ENCODE measurements around the gene SRD5A3. TPM values are rescaled to one million over a fixed set of nuclear protein-coding genes. Genes with fewer than 3 reads are reported as not detected.

The SRD5A3 gene
- total and polyA plus RNA-seq, 7 experiments from 2014 or later, result 1.9 to 10.6 (median 5.0) TPM

GRCh38 chr4:55312489-55313101, 33.4 kb upstream of the SRD5A3 start:
- POLR2A ChIA-PET, result no interaction called here
- Mint-ChIP-seq H3K4me3 (no peak overlapping the region), H3K36me3 (no peaks in the 10 kb centered on the region), H3K4me1 (peaks cover 0 to 4% (median 0%) of the 10 kb centered on the region in 7 donors), H3K27ac (no peak overlapping the region), H3K9me3 (peaks cover 0 to 2% (median 0%) of the 10 kb centered on the region in 11 donors), H3K27me3 (peaks cover 0 to 7% (median 0%) of the 10 kb centered on the region in 5 donors)
- ATAC-seq (peak; percentile 68), DNase-seq (peak in 7 of 9 donors; percentile 6 to 34 (median 30))
- Histone ChIP-seq H3K27me3 (ENCODE audit: control insufficient read depth in 2 of 2, insufficient read depth in 2 of 2, low read length in 2 of 2) (no peaks in the 10 kb centered on the region), H3K4me3 (ENCODE audit: low read length) (no peak overlapping the region), H3K4me1 (ENCODE audit: control insufficient read depth in 2 of 2, insufficient read depth in 2 of 2, low read length in 2 of 2) (no peaks in the 10 kb centered on the region), H3K27ac (ENCODE audit: low read depth, low read length) (no peak overlapping the region), H3K9me3 (ENCODE audit: control insufficient read depth in 2 of 3, low read length in 3 of 3) (no peaks in the 10 kb centered on the region), H3K36me3 (ENCODE audit: control insufficient read depth in 2 of 3, insufficient read depth in 3 of 3, low read length in 3 of 3) (no peaks in the 10 kb centered on the region)
- CTCF ChIA-PET, result interaction anchor here (1.0 to 1.5 kb wide), 6 partner anchors 33 to 555 kb away, joined by 3 to 9 read pairs (median 4); partner anchors contain the start of gene SRD5A3
- intact Hi-C loops (cut with micrococcal nuclease), result loop anchor here (1.0 to 10.0 kb wide), 5 partner anchors 242 to 988 kb away; no protein-coding TSS in a partner anchor

- Histone ChIP-seq H3K27ac (ENCODE audit: low read depth, low read length) (no peak overlapping the region), H3K9me3 (ENCODE audit: control insufficient read depth in 2 of 3, low read length in 3 of 3) (no peaks in the 10 kb centered on the region), H3K27me3 (ENCODE audit: control insufficient read depth in 2 of 2, insufficient read depth in 2 of 2, low read length in 2 of 2) (no peaks in the 10 kb centered on the region), H3K4me1 (ENCODE audit: control insufficient read depth in 2 of 2, insufficient read depth in 2 of 2, low read length in 2 of 2) (peaks cover 0 to 5% of the 10 kb centered on the region in 2 donors), H3K4me3 (ENCODE audit: low read length) (no peak overlapping the region), H3K36me3 (ENCODE audit: control insufficient read depth in 2 of 3, insufficient read depth in 3 of 3, low read length in 3 of 3) (no peaks in the 10 kb centered on the region)
- H3K9me3 Mint-ChIP-seq, result peaks cover 0 to 2% (median 0%) of the 10 kb centered on the region in 11 donors
- ChIA-PET POLR2A (interaction anchor here (0.7 kb wide), 1 partner anchor 84 kb away, joined by 5 read pairs; no protein-coding TSS in a partner anchor), CTCF (interaction anchor here (0.6 to 1.7 kb wide), 6 partner anchors 30 to 241 kb away, joined by 3 to 4 read pairs (median 3); partner anchors contain the start of gene SRD5A3)
- H3K4me3 Mint-ChIP-seq, result no peak overlapping the region
- no peak for ATAC-seq
- no peak overlapping the region for H3K27ac Mint-ChIP-seq
- peaks cover 5 to 15% (median 14%) of the 10 kb centered on the region in 7 donors for H3K4me1 Mint-ChIP-seq
- DNase-seq, result no peak
- peaks cover 0 to 7% (median 0%) of the 10 kb centered on the region in 5 donors for H3K27me3 Mint-ChIP-seq
- intact Hi-C loops (cut with micrococcal nuclease), result loop anchor here in 1 of 2 donors (10.0 kb wide), 1 partner anchor 629 kb away; no protein-coding TSS in a partner anchor
- H3K36me3 Mint-ChIP-seq, result no peaks in the 10 kb centered on the region
Observed at GRCh38 chr4:55314141-55314820, 31.8 kb upstream of the SRD5A3 start.

GRCh38 chr4:55318175-55319129, 27.6 kb upstream of the SRD5A3 start:
- Histone ChIP-seq H3K27me3 (ENCODE audit: control insufficient read depth in 2 of 2, insufficient read depth in 2 of 2, low read length in 2 of 2) (no peaks in the 10 kb centered on the region), H3K36me3 (ENCODE audit: control insufficient read depth in 2 of 3, insufficient read depth in 3 of 3, low read length in 3 of 3) (no peaks in the 10 kb centered on the region), H3K4me1 (ENCODE audit: control insufficient read depth in 2 of 2, insufficient read depth in 2 of 2, low read length in 2 of 2) (peaks cover 0 to 7% of the 10 kb centered on the region in 2 donors), H3K27ac (ENCODE audit: low read depth, low read length) (no peak overlapping the region), H3K4me3 (ENCODE audit: low read length) (no peak overlapping the region), H3K9me3 (ENCODE audit: control insufficient read depth in 2 of 3, low read length in 3 of 3) (no peaks in the 10 kb centered on the region)
- ATAC-seq (no peak), DNase-seq (peak in 1 of 9 donors; percentile 29)
- Mint-ChIP-seq H3K4me3 (peak overlapping the region in 5 of 10 donors; percentile 0 to 52 (median 5)), H3K9me3 (peaks cover 0 to 2% (median 0%) of the 10 kb centered on the region in 11 donors), H3K4me1 (peaks cover 12 to 30% (median 22%) of the 10 kb centered on the region in 7 donors), H3K36me3 (no peaks in the 10 kb centered on the region), H3K27ac (peak overlapping the region in 1 of 9 donors; percentile 37), H3K27me3 (peaks cover 0 to 7% (median 0%) of the 10 kb centered on the region in 5 donors)
- CTCF ChIA-PET, result no interaction called here
- intact Hi-C loops (cut with micrococcal nuclease), result loop anchor here in 1 of 2 donors (10.0 kb wide), 1 partner anchor 634 kb away; no protein-coding TSS in a partner anchor
- POLR2A ChIA-PET, result no interaction called here

- Histone ChIP-seq H3K4me1 (ENCODE audit: control insufficient read depth in 2 of 2, insufficient read depth in 2 of 2, low read length in 2 of 2) (peaks cover 0 to 7% of the 10 kb centered on the region in 2 donors), H3K27me3 (ENCODE audit: control insufficient read depth in 2 of 2, insufficient read depth in 2 of 2, low read length in 2 of 2) (no peaks in the 10 kb centered on the region), H3K4me3 (ENCODE audit: low read length) (no peak overlapping the region), H3K9me3 (ENCODE audit: control insufficient read depth in 2 of 3, low read length in 3 of 3) (no peaks in the 10 kb centered on the region), H3K27ac (ENCODE audit: low read depth, low read length) (no peak overlapping the region), H3K36me3 (ENCODE audit: control insufficient read depth in 2 of 3, insufficient read depth in 3 of 3, low read length in 3 of 3) (no peaks in the 10 kb centered on the region)
- Mint-ChIP-seq H3K4me1 (peaks cover 12 to 30% (median 22%) of the 10 kb centered on the region in 7 donors), H3K27ac (no peak overlapping the region), H3K36me3 (no peaks in the 10 kb centered on the region), H3K4me3 (no peak overlapping the region), H3K27me3 (no peaks in the 10 kb centered on the region), H3K9me3 (peaks cover 0 to 2% (median 0%) of the 10 kb centered on the region in 11 donors)
- ChIA-PET POLR2A (no interaction called here), CTCF (interaction anchor here (0.6 to 1.5 kb wide), 3 partner anchors 25 to 460 kb away, joined by 3 read pairs; no protein-coding TSS in a partner anchor)
- intact Hi-C loops (cut with micrococcal nuclease), result loop anchor here (1.0 to 5.0 kb wide), 6 partner anchors 137 to 1004 kb away; no protein-coding TSS in a partner anchor
- ATAC-seq (no peak), DNase-seq (peak in 6 of 9 donors; percentile 9 to 42 (median 18))
Observed at GRCh38 chr4:55321707-55322264, 24.3 kb upstream of the SRD5A3 start.

- CTCF ChIA-PET, result interaction anchor here (0.6 to 1.0 kb wide), 2 partner anchors 24 to 98 kb away, joined by 3 read pairs; no protein-coding TSS in a partner anchor
- H3K27me3 Mint-ChIP-seq, result no peaks in the 10 kb centered on the region
- no peak overlapping the region for H3K4me3 Mint-ChIP-seq
- Histone ChIP-seq H3K27me3 (ENCODE audit: control insufficient read depth in 2 of 2, insufficient read depth in 2 of 2, low read length in 2 of 2) (no peaks in the 10 kb centered on the region), H3K4me1 (ENCODE audit: control insufficient read depth in 2 of 2, insufficient read depth in 2 of 2, low read length in 2 of 2) (peaks cover 0 to 7% of the 10 kb centered on the region in 2 donors), H3K27ac (ENCODE audit: low read depth, low read length) (no peak overlapping the region), H3K36me3 (ENCODE audit: control insufficient read depth in 2 of 3, insufficient read depth in 3 of 3, low read length in 3 of 3) (no peaks in the 10 kb centered on the region), H3K4me3 (ENCODE audit: low read length) (no peak overlapping the region), H3K9me3 (ENCODE audit: control insufficient read depth in 2 of 3, low read length in 3 of 3) (no peaks in the 10 kb centered on the region)
- no peak overlapping the region for H3K27ac Mint-ChIP-seq
- peaks cover 0 to 2% (median 0%) of the 10 kb centered on the region in 11 donors for H3K9me3 Mint-ChIP-seq
- ATAC-seq (no peak), DNase-seq (no peak)
- intact Hi-C loops (cut with micrococcal nuclease), result loop anchor here (5.0 kb wide), 3 partner anchors 351 to 1006 kb away; no protein-coding TSS in a partner anchor
- POLR2A ChIA-PET, result no interaction called here
- H3K4me1 Mint-ChIP-seq, result peaks cover 11 to 25% (median 17%) of the 10 kb centered on the region in 7 donors
- H3K36me3 Mint-ChIP-seq, result no peaks in the 10 kb centered on the region
Observed at GRCh38 chr4:55323375-55323774, 22.7 kb upstream of the SRD5A3 start.
